ENCODE measurements around the gene TGFB1I1.
"Not testable (repeated sequence)": the region's sequence is repeated elsewhere in the genome, so short reads cannot be mapped to it uniquely, and the experiment has no call there.

TGFB1I1 gene

GRCh38 chr16:31523768-31524167 is 51.8 kb downstream of the TGFB1I1 start:
- not testable (repeated sequence) for DNase-seq

GRCh38 chr16:31525113-31525512 is 53.2 kb downstream of the TGFB1I1 start:
- DNase-seq, result no peak

Measured in inflammatory macrophage treated with lipopolysaccharide for 4 hours (primary cell).